T-helper 1 cell treated with Interleukin-12 subunit alpha and Interleukin-12 subunit beta and Interleukin-4 antibody, amounts not matched to agents 30 μg/mL and 1 μg/mL, for 36 hours (primary cell): ENCODE data around the gene LGR5.

Experiments
- H3K27ac Mint-ChIP-seq: one replicate; pipeline ENCODE4 v1.8.0; 2021; ENCODE audit warnings: mild to moderate bottlenecking, mixed read lengths
- H3K27me3 Mint-ChIP-seq: one replicate; pipeline ENCODE4 v1.8.0; 2021; ENCODE audit warnings: low read depth, mixed read lengths
- H3K36me3 Mint-ChIP-seq: one replicate; pipeline ENCODE4 v1.8.0; 2021; ENCODE audit warnings: low read depth, mixed read lengths
- H3K4me1 Mint-ChIP-seq: one replicate; pipeline ENCODE4 v1.8.0; 2021; ENCODE audit warnings: low read depth, mixed read lengths
- H3K4me3 Mint-ChIP-seq: one replicate; pipeline ENCODE4 v1.8.0; 2021; ENCODE audit warnings: mild to moderate bottlenecking, moderate library complexity, mixed read lengths
- H3K9me3 Mint-ChIP-seq: one replicate; pipeline ENCODE4 v1.8.0; 2021; ENCODE audit warnings: mixed read lengths

The LGR5 gene

DNA sequence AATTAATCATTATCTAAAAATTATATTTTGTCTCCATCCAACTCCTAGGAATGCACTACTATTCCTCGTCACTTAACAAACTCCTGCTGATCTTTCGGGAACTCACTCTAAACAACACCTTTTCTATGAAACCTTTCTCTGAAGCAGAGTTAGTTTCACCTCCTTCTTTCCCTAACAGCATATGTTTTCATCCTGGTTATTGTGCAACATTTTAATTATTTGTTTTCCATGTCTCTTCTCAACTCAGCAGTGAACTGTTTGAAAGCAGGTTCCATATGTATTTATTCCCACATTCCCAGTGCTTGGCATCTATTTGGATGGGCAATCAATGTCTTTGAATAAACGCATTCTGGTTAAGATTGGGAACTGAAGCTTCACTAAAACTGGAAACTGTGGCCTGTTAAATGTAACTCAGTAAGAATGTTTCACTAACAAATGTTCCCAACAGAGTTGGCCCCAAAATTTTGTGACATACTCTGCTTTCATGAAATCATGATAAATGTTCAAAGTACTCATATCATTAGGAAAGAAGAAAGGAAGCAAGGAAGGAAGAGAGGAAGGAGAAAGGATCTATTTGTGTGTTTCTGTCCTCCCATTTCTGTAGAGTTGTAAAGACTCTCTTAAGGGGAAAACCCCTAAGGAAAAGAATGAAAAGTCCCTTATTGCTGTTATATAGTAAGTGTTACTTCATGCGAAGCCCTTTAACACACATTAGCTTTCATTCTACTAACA is 13.9 kb upstream of the LGR5 start:
- no peak overlapping the region for H3K4me3 Mint-ChIP-seq
- H3K36me3 Mint-ChIP-seq = no peaks in the 10 kb centered on the region
- H3K9me3 Mint-ChIP-seq = no peaks in the 10 kb centered on the region
- no peaks in the 10 kb centered on the region for H3K4me1 Mint-ChIP-seq
- peaks cover 26% of the 10 kb centered on the region for H3K27me3 Mint-ChIP-seq
- no peak overlapping the region for H3K27ac Mint-ChIP-seq

DNA sequence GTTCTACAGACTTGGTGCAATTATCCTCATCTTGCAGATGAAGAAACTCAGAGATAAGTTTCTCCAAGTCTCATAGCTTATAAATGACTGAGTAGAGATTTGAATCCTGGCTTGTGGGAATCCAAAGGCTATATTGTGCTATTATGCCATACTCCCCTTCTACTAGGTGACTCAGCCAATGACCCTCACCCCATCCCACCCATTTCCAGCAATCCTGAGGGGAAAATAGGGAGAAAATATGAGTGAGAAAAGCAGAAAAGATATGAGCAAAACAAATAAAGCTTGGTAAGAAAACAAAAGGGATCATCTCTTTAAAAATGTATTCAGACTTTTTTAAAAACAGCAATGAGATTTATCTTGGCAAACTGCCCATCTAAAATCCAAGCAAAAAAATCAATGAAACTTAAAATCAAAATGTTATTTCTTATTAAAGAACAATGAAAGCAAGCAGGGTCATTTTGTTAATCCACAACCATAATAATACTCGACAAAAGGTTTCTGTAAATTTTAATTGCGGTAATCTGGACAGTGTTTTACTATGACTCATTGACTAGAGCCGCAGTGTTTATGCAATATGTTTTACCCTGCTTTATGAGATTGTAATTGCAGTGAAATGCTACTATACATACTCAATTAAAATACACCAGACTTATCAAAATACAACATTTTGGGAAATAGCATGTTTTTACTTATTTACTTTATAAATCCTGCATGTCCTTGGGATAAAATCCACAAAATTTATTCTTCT is 13.1 kb upstream of the LGR5 start:
- Mint-ChIP-seq H3K9me3 (no peaks in the 10 kb centered on the region), H3K27ac (no peak overlapping the region), H3K4me3 (no peak overlapping the region), H3K27me3 (peaks cover 26% of the 10 kb centered on the region), H3K36me3 (no peaks in the 10 kb centered on the region), H3K4me1 (no peaks in the 10 kb centered on the region)

DNA sequence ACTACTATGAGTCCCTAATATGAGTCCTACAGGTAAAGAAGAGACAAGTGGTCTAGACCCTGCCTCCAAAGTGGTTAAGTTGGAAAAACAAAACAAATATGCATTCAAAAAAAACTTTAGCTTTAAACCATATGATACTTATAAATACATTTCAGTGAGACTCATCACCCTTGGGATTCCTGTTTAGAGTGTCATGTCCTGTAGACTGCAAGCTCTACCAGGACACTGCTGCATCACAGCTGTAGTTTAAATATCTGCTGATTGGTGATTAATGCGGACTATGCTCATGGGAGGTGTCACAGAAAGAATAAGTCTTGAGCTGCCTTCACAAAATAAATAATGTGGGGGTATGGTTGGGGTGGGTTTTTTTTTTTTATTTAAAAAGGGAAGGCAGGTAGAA is 8.8 kb upstream of the LGR5 start:
- H3K27ac Mint-ChIP-seq = no peak overlapping the region
- no peak overlapping the region for H3K4me3 Mint-ChIP-seq
- peaks cover 10% of the 10 kb centered on the region for H3K9me3 Mint-ChIP-seq
- H3K4me1 Mint-ChIP-seq = no peaks in the 10 kb centered on the region
- H3K27me3 Mint-ChIP-seq = peaks cover 18% of the 10 kb centered on the region
- no peaks in the 10 kb centered on the region for H3K36me3 Mint-ChIP-seq

DNA sequence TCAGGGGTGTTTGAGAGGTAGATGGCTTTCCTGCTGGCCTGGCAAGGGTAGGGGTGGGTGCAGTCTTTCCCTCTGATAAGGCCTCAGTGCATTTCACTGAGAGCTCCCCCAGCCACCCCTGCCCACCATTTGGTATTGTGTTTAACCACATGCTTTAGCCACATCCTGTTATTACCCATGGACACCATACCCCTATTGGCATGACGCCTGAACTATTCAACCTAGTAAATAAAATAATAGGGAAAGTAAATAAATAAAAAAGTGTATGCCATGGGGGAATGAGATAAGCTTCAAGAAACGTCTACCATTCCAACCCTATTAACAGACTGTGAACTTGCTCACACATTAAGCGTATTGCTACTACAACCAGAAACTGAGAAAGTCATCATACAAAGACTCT is 7.6 kb upstream of the LGR5 start:
- H3K27ac Mint-ChIP-seq = no peak overlapping the region
- H3K4me3 Mint-ChIP-seq = no peak overlapping the region

DNA sequence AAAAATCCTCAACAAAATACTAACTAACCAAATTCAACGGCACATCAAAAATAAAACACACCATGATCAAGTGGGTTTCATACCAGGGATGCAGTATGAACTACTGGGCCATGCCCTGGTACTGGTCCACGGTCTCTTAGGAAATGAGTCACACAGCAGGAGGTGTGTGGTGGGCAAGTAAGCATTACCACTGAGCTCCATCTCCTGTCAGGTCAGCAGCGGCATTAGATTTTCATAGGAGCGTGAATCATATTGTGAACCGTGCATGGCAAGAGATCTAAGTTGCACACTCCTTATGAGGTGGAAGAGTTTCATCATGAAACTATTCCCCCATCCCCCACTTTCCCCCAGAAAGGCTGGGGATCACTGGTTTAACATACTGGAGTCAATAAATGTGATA is 6.7 kb upstream of the LGR5 start:
- H3K36me3 Mint-ChIP-seq = peaks cover 5% of the 10 kb centered on the region
- peaks cover 24% of the 10 kb centered on the region for H3K9me3 Mint-ChIP-seq
- H3K27me3 Mint-ChIP-seq = peaks cover 21% of the 10 kb centered on the region
- H3K4me1 Mint-ChIP-seq = no peaks in the 10 kb centered on the region
- no peak overlapping the region for H3K27ac Mint-ChIP-seq
- no peak overlapping the region for H3K4me3 Mint-ChIP-seq

More for the DNA sequence above, 7.6 kb upstream of the LGR5 start:
- peaks cover 20% of the 10 kb centered on the region for H3K27me3 Mint-ChIP-seq
- peaks cover 16% of the 10 kb centered on the region for H3K9me3 Mint-ChIP-seq
- peaks cover 1% of the 10 kb centered on the region for H3K36me3 Mint-ChIP-seq
- H3K4me1 Mint-ChIP-seq = no peaks in the 10 kb centered on the region

DNA sequence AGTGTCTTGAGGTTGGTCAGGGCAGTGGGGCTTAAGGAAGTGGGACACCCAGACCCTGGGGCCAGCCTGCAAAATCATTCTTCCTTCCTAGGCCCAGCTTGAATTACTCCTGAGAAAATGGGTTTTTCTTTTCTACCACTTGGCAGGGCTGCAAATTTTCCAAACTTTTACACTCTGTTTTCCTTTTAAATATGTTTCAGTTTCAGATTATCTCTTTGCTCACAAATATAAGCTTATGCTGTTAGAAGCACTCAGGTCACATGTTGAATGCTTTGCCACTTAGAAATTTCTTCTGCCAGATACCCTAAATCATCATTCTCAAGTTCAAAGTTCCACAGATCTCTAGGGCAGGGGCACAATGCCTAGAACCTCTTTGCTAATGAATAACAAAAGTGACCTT is 2.9 kb upstream of the LGR5 start:
- Mint-ChIP-seq H3K27ac (no peak overlapping the region), H3K4me3 (no peak overlapping the region), H3K9me3 (peaks cover 24% of the 10 kb centered on the region), H3K36me3 (peaks cover 5% of the 10 kb centered on the region), H3K27me3 (peaks cover 50% of the 10 kb centered on the region), H3K4me1 (peaks cover 14% of the 10 kb centered on the region)

DNA sequence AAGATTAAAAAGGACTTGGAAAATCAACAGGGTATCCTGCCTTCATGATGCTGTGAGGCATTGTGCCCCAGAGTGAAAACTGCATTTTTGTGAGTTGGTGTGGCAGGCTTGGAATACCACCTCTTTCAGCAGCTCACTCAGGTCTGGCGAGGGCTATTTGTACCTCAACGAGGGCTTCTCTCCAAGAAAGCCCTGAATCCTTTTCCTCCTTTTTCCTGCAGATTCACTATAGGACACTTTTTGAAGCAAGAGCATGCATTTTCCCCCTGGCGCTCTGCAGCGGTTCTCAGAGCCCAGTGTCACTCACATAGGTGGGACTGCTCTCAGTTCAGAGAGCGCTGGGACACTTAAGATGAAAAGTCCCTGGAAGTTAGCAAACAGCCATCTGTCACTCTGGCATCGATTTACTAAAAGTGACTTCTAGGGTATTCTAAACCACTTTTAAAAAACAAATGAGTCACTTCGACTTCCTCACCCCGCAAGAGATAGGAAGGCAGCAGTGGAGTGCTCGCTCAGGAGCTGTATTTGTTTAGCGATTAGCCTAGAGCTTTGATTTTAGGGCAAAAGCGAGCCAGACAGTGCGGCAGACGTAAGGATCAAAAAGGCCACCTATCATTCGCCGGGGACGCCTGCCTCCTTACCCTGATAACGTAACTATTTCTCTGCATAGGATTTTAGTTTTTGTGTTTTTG is 782 bp upstream of the LGR5 start:
- Mint-ChIP-seq H3K4me3 (peak overlapping the region; percentile 49), H3K27me3 (peaks cover 57% of the 10 kb centered on the region), H3K4me1 (peaks cover 14% of the 10 kb centered on the region)

DNA sequence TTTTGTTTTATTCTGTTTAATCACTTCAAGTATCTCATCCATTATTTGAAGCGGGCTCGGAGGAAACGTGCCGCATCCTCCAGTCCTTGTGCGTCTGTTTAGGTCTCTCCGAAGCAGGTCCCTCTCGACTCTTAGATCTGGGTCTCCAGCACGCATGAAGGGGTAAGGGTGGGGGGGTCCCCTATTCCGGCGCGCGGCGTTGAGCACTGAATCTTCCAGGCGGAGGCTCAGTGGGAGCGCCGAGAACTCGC is 311 bp upstream of the LGR5 start:
- Mint-ChIP-seq H3K36me3 (peaks cover 5% of the 10 kb centered on the region), H3K4me3 (peak overlapping the region; percentile 49), H3K9me3 (peaks cover 24% of the 10 kb centered on the region), H3K27me3 (peaks cover 57% of the 10 kb centered on the region), H3K4me1 (peaks cover 14% of the 10 kb centered on the region), H3K27ac (no peak overlapping the region)

More for the DNA sequence above, 782 bp upstream of the LGR5 start:
- H3K36me3 Mint-ChIP-seq = peaks cover 5% of the 10 kb centered on the region
- H3K9me3 Mint-ChIP-seq = peaks cover 24% of the 10 kb centered on the region
- H3K27ac Mint-ChIP-seq = no peak overlapping the region

DNA sequence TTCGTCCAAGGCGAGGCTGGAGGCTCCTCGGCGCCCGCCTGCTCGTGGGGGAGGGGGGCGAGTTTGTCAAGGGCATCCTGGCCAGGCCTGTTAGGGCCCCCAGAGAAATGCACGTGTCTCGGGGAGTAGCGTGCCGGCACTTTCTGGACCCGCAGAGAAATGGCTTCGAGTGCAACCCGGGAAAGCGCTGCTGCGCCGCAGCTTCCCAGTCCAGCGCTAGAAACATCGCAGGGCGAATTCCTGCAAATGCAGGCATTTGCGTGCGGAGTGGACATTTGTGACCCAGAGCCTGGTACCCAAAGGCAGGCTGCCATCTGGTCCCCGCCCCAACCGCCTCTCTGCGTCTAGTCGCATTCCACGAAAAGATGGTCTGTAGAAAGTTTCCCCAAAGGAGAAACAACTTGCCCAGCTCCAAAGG is 756 bp downstream of the LGR5 start:
- H3K27ac Mint-ChIP-seq = no peak overlapping the region
- peaks cover 60% of the 10 kb centered on the region for H3K27me3 Mint-ChIP-seq

DNA sequence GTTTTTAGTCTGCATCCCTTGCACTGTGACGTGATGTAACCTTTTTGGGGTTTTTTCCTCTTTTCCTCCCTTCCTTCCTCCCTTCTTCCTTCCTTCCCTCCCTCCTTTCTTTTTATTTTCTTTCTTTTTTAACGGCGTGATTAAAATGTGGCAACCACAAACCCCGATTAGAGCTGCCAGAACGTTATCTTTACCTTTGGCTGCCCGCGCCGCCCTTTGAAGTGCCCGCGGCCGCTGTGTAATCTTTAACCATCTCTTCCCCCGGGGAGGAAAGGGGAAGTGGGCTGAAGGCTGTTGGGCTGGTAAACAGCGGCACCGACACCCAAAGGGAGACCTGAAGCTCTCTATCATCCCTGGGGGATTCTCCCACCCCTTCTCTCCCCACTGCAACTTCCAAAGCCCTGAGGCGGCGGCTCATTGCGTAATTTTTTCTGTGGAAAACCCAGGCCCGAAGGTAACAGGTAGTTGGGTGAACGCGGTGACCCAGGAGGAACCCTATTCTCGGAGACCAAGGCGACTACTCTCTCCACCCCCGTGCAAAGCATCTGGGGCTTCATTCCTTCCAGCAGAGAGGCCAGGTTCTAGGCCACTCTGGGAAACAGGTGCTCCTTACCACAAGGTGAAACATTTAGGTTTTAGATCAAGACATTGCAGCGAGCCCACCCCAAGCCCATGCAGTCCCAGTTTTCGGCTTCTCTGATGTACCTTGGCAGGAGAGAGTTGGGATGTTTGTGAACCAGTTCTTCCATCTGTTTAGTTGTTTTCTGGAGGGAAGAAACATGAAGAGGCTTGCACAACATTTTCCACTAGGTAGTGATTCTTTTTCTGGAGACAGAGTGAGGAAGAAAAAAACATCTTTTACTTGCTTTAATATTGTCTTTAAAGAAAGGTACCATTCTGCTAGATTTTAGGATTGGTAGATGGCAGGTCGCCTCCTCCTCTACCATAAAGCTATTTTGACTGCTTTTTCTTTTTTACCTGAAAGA is 1.5 kb downstream of the LGR5 start:
- H3K27ac Mint-ChIP-seq = no peak overlapping the region
- H3K4me1 Mint-ChIP-seq = peaks cover 14% of the 10 kb centered on the region
- H3K36me3 Mint-ChIP-seq = peaks cover 5% of the 10 kb centered on the region
- peak overlapping the region; percentile 53 for H3K4me3 Mint-ChIP-seq
- peaks cover 60% of the 10 kb centered on the region for H3K27me3 Mint-ChIP-seq
- peaks cover 12% of the 10 kb centered on the region for H3K9me3 Mint-ChIP-seq

More for the DNA sequence above, 756 bp downstream of the LGR5 start:
- H3K36me3 Mint-ChIP-seq = peaks cover 5% of the 10 kb centered on the region
- H3K4me3 Mint-ChIP-seq = peak overlapping the region; percentile 49
- peaks cover 14% of the 10 kb centered on the region for H3K4me1 Mint-ChIP-seq
- H3K9me3 Mint-ChIP-seq = peaks cover 18% of the 10 kb centered on the region

DNA sequence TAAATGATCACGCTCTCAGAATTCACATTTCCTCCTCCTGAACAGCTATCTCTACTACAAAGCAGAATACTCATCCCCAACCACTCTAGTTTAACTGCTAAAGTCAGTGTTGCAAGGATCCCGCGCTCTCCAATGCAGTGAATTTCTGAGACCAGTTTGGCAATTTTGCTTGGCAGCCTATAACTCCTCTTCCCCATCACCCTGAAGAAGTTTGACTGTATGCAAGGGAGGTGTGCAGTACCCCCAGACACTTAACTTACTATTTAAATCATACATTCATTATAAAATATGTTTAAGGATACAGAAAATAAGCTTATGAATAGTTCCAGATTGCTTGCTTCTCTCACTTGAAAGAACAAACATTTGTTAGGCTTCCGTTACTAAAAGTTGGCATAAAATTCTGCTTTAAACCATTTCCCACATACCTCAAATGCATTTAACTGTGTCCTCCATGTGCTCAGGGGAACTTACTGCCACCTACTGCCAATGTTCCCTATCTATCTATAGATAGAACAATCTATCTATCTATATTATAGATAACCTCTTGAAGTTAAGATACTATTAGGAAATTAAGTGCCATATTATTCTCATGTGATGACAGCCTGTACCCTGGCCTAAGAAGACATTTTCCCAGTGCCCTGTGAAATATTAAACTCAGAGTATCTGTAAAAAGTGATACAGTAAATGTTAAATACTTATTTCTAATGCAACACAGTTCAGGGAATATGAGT is 2.4 kb downstream of the LGR5 start:
- peaks cover 14% of the 10 kb centered on the region for H3K4me1 Mint-ChIP-seq
- H3K4me3 Mint-ChIP-seq = no peak overlapping the region
- peaks cover 8% of the 10 kb centered on the region for H3K9me3 Mint-ChIP-seq
- H3K27ac Mint-ChIP-seq = no peak overlapping the region
- H3K27me3 Mint-ChIP-seq = peaks cover 60% of the 10 kb centered on the region
- H3K36me3 Mint-ChIP-seq = peaks cover 3% of the 10 kb centered on the region

DNA sequence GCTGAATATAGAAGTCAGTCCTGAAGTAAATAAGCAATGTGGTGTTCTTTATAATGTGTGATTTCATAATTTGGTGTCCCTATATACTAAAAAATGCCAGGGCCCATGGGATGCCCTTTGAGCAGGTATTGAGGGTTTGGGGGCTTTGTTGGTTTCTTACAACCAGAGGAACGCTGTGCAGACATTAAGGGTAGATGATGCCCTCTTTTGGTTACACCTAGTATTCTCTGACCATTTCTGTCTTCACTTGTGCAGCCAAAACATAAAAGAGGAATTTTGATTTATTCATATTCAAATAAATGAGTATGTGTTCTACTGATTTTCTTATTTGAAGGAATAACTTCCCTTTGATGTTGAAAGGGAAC is 3.0 kb downstream of the LGR5 start:
- H3K4me3 Mint-ChIP-seq = no peak overlapping the region
- peaks cover 60% of the 10 kb centered on the region for H3K27me3 Mint-ChIP-seq
- peaks cover 14% of the 10 kb centered on the region for H3K4me1 Mint-ChIP-seq
- peaks cover 2% of the 10 kb centered on the region for H3K9me3 Mint-ChIP-seq
- no peak overlapping the region for H3K27ac Mint-ChIP-seq
- no peaks in the 10 kb centered on the region for H3K36me3 Mint-ChIP-seq

DNA sequence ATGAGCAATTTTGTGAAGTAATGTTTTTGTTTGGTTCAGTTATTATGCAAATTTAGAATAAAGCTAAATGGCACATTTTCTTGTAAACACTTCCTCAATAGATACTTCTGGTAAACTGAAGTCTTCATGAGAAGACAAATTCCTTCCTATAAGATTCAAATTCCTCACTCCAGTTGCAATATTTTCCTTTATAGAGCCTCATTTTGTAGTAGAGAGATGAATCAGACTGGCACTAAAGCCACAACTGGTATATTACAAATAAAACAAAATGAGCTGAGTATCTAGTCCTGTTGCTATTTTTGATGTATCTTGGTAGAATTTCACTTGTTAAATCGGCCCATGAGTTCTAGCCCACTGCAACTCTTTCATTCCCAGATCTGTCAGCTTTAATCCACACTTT is 5.5 kb downstream of the LGR5 start:
- Mint-ChIP-seq H3K4me1 (peaks cover 6% of the 10 kb centered on the region), H3K36me3 (no peaks in the 10 kb centered on the region), H3K27ac (no peak overlapping the region), H3K9me3 (no peaks in the 10 kb centered on the region), H3K27me3 (peaks cover 46% of the 10 kb centered on the region), H3K4me3 (no peak overlapping the region)
